NCI-H2029 treated with DMSO at 0.1 percent for 48 hours (cell line): Measurements from ENCODE around the gene APPBP2.
"Not testable (repeated sequence)": the region's sequence is repeated elsewhere in the genome, so short reads cannot be mapped to it uniquely, and the experiment has no call there.

ENCODE experiments used
- DNase-seq: peaks from one replicate; lab custom pipeline; 2025; lab: John Stamatoyannopoulos, UW

Gene APPBP2

GRCh38 chr17:60495260-60495659 is 30.8 kb downstream of the APPBP2 start:
- no peak for DNase-seq

- no peak for DNase-seq
These were observed 32.2 kb downstream of the APPBP2 start for GRCh38 chr17:60493847-60494321.

GRCh38 chr17:60491771-60492170 is 34.3 kb downstream of the APPBP2 start:
- no peak for DNase-seq

- not testable (repeated sequence) for DNase-seq
These were observed 35.4 kb downstream of the APPBP2 start for GRCh38 chr17:60490594-60490993.

GRCh38 chr17:60481604-60482003 is 44.4 kb downstream of the APPBP2 start:
- DNase-seq = no peak

GRCh38 chr17:60473788-60474187 is 52.3 kb downstream of the APPBP2 start:
- DNase-seq = no peak

- DNase-seq = no peak
These were observed 53.6 kb downstream of the APPBP2 start for GRCh38 chr17:60472449-60472848.

GRCh38 chr17:60471451-60471850 is 54.6 kb downstream of the APPBP2 start:
- no peak for DNase-seq

- no peak for DNase-seq
These were observed 57.7 kb downstream of the APPBP2 start for GRCh38 chr17:60468371-60468770.

GRCh38 chr17:60464343-60464742 is 61.7 kb downstream of the APPBP2 start:
- DNase-seq = no peak

GRCh38 chr17:60463157-60463835 is 62.7 kb downstream of the APPBP2 start:
- DNase-seq = no peak

- no peak for DNase-seq
These were observed 64.5 kb downstream of the APPBP2 start for GRCh38 chr17:60461584-60461983.

GRCh38 chr17:60457148-60457547 is 68.9 kb downstream of the APPBP2 start:
- no peak for DNase-seq

GRCh38 chr17:60455378-60455777 is 70.7 kb downstream of the APPBP2 start:
- no peak for DNase-seq

GRCh38 chr17:60451965-60452364 is 74.1 kb downstream of the APPBP2 start:
- DNase-seq = no peak

GRCh38 chr17:60451071-60451470 is 75.0 kb downstream of the APPBP2 start:
- DNase-seq = no peak

GRCh38 chr17:60447375-60447774 is 78.7 kb downstream of the APPBP2 start:
- DNase-seq = no peak

GRCh38 chr17:60445144-60445543 is 80.9 kb downstream of the APPBP2 start:
- DNase-seq = no peak

- no peak for DNase-seq
These were observed 82.3 kb downstream of the APPBP2 start for GRCh38 chr17:60443713-60444112.

GRCh38 chr17:60442271-60443173 is 83.5 kb downstream of the APPBP2 start:
- no peak for DNase-seq

GRCh38 chr17:60439501-60439900 is 86.5 kb downstream of the APPBP2 start:
- DNase-seq = no peak

GRCh38 chr17:60436676-60437075 is 89.4 kb downstream of the APPBP2 start:
- DNase-seq = no peak
